Fibroblast of skin of right biceps (primary cell): ENCODE measurements around the gene C1QTNF2.
A peak's percentile ranks its signal among the peaks of the same experiment; 100 is the strongest.

Experiments
- DNase-seq: peaks from one replicate; pipeline ENCODE4 v3.0.0-alpha.2; 2013

The C1QTNF2 gene, protein sequence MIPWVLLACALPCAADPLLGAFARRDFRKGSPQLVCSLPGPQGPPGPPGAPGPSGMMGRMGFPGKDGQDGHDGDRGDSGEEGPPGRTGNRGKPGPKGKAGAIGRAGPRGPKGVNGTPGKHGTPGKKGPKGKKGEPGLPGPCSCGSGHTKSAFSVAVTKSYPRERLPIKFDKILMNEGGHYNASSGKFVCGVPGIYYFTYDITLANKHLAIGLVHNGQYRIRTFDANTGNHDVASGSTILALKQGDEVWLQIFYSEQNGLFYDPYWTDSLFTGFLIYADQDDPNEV

DNA sequence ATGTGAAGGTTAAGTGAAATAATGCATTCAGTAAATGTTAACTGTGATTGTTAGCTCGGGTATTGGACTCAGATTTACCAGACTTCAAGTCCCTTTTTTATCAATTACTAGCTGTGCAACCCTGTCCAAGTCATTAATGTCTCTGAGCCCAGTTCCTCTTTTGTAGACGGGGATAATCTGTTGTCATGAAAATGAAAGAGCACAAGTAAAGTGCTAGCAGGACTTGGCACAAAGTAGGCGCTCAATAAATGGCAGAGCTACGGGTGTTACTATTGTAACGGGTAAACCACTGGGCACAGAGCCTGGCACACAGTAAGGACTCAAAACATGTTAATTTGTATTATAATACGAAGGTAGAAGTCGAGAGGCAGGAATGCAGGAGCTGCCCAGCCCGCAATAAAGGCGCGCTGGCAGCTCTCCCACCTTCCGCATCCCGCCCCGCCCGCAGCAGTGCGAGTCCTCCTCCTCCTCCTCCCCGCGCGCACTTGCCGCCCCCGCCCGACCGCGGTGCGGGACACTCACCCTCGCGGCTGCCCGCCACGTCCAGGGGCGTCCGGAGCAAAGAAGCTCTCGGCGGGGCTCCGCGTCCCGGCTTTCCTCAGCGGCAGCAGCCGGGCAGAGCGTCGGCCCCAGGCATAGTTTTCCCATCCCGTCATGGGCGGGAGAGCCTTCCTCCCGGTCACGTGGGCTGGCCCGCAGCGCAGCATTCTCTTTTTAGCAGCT, at the start of gene C1QTNF2:
TSS of gene C1QTNF2 (minus strand) at position 637 of the 723 bp plus-strand sequence. CDS start 15,615 bp downstream, outside the sequence.
- DNase-seq: peak; percentile 75

DNA sequence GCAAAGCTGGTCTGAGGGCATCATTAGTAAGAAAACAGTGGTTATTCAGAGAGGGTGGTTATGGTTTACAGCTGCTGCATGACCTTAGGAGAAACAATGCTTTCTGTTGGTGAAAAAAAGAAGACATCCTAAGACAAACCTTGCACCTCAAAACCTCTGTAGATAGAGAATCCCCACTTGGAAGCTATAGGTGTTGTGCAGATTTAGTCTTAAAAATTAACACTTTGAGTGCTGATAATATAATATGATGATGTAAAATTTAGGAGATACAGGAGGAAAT, 49.8 kb upstream of the C1QTNF2 start:
- no peak for DNase-seq

GRCh38 chr5:160419458-160420330, 49.3 kb upstream of the C1QTNF2 start:
- no peak for DNase-seq

DNA sequence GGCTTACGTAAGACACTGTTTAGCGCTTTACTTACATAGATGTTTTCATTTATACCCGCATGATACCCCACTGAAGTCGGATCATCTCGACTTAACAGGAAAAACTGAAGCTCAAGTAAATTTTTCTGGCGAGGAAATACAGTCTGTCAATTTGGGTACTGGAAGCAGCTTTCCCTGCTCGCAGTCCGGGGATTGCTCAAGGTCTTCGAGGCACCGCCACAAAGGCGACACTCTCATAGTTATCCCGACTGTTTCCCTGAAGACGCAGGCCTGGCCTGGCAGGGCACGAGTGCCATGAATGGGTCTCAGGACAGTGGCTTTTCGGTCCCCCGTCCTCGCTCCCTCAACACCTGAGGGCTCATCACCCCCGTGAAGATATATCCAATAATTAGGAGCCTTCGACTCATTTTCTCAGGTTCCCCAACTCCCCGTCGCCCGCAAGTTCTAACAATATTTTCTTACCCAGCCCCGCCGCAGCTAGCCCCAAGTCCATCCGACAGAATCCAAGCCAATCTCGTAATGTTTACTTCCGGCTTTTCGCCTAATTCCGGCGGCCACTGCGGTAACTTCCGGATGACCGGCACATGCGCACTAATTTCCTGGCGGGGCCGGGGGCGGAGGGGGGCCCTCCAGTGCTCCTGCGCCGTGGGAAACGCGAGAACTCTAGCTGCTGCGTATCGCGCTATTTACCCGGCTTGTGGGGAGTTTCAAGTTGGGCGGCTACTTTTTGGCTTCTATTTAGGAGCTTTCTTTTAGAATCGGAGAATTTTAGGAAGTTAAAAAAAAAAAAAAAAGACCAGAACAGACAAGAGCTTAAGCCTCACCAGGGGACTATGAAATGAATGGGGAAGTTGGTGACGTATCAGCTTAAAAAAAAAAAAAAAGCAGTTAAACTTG, 48.4 kb upstream of the C1QTNF2 start, which contains the start of gene SLU7:
TSS of gene SLU7 (minus strand) at position 521 of the 897 bp plus-strand sequence. CDS start 3,787 bp downstream, outside the sequence.
- peak; percentile 96 for DNase-seq

DNA sequence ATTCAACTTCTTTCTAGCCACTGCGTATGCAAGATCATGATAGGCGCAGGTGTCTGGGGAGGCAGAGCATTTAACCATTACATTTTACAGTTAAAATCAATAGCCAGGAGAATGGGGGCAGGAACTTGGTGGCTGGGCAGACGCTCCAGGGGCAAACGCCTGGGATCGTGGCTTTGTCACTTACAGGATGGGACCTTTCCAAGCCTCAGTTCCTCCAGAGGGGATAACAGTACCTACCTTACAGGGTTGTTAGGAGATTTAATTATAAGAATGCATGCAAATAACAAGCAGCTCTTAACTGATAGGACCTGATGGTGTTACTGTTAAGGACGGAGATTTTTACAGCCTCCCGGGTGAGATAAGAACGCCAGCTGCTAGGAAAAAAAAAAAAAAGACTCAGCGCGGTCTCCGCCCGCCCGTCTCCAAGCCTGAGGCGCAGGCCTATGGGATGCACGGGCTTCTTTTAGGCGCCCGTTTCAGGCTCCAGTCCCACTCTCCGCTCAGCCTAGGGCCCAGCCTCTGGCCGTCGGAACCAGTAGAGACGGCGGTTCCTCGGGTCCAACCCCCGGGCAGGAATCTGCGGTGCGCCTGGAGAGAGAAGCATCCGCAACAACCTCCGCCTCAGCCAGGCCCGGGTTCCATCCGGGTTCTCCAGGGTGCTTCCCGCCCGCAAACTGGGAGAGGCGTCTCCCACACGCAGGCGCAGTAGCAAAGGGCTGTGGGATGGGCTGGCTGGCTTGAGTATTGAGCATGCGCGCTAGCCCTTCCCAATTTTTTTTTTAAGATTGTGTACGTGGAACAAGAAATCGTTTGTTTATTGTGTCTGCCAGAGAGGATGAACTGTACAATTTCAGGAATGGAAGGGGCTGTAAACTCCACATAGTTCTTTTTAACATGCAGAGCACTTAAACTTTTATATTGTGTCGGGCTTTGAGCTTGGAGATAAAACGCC, 29.3 kb upstream of the C1QTNF2 start, which contains the start of gene FAM200C:
TSS of gene FAM200C (minus strand) at position 653 of the 952 bp plus-strand sequence. CDS start 4,564 bp downstream, outside the sequence.
- peak; percentile 96 for DNase-seq

- peak; percentile 29 for DNase-seq
Measured at GRCh38 chr5:160398806-160399205, 28.4 kb upstream of the C1QTNF2 start.

GRCh38 chr5:160397492-160397891, 27.1 kb upstream of the C1QTNF2 start:
- DNase-seq: no peak

DNA sequence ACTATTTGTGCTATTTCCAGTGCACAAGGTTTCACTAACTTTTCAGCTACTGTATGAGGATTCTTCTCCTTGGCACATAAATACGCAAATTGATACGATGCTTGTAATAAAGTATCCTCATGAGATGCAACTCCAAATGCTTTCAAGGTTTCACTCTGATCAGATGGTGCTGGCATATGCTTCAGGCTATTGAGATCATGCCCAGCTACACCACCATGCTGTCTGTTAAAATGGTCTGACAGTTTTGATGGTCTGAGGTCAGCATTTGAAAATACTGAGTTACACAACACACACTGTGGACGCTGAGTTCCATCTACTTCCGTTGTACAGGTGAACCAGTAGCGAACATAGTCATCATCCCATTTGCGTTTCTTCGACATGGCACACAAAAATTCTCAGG, 24.7 kb upstream of the C1QTNF2 start:
- no peak for DNase-seq

DNA sequence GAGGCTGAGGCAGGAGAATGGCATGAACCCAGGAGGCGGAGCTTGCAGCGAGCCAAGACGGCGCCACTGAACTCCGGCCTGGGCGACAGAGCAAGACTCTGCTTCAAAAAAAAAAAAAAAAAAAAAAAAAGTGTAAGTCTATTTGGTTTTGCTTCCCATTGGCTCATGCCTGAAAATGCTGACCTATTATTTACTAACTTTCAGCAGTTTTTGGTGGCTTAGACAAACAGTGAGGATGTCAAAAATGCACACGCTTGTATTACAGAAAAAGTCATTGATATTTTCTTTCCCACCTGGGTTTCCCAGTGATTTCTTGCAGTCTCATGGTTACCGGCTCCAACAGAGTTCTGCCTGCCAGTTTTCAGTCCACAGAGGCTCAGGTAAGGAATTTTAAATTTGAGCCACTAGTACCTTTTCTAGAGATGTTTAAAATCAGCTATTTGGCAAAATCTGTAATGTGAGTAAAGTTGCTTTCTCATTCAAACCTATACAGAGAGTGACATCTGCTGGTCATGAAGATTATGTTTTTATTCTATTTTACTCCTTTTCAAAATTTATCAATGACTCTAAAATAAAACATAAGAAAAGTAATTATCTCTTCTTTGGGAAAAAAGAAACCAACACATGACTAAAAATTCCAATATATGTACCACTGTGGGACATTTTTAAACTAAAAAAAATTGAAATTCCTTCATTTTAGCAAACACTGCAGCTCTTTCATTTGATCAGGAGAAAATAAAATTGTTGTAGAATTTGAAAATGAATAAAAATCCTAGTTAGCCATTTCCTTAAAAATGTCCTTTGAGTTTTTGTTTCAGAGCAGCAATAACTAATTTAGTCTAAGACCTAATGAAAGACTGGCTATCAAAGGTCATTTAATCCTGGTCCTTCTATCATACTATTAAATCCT, 20.6 kb upstream of the C1QTNF2 start:
- DNase-seq: peak; percentile 31

- DNase-seq: no peak
Measured at GRCh38 chr5:160387445-160387844, 17.0 kb upstream of the C1QTNF2 start.

GRCh38 chr5:160385496-160385895, 15.1 kb upstream of the C1QTNF2 start:
- no peak for DNase-seq

GRCh38 chr5:160384681-160385080, 14.3 kb upstream of the C1QTNF2 start:
- no peak for DNase-seq

GRCh38 chr5:160382346-160382745, 11.9 kb upstream of the C1QTNF2 start:
- DNase-seq: no peak

- no peak for DNase-seq
Measured at GRCh38 chr5:160380041-160380440, 9.6 kb upstream of the C1QTNF2 start.

DNA sequence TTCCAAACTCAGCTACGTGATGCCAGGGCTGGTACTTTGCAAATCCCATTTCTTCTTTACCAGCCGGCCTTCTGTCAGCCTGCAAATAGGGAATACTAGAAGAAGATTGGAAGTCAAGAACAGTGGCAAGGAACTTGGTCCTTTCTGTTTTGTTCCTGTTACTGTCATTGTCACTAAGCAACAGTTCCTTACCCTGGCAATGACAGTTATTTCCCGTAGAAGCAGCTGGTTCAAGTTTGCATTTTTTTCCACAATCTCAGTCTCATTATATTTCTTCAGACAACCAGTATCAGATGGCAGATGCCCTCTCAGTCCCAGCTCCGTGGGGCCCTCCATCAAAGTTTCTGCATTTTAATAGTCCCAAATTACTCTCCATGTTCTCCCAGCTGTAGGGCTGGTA, 9.1 kb upstream of the C1QTNF2 start:
- no peak for DNase-seq

- no peak for DNase-seq
Measured at GRCh38 chr5:160378330-160378729, 7.9 kb upstream of the C1QTNF2 start.

DNA sequence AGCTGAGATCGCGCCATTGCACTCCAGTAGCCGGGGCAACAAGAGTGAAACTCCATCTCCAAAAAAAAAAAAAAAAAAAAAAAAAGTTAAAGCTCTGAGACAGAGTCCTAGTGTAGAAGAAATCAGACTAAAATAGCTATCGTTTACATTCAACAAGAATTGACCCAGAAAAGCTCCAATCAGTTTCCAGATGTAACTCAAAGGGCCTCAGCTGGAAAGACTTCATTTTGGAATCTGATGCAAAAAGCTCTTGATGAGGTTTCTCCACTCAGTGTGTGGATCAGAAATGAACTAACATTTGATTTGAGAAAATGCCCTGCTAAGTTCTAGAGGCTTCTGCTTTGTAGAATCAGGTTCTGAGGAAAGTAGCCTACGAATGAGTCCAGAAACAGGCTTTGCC, 7.2 kb upstream of the C1QTNF2 start:
- no peak for DNase-seq

- no peak for DNase-seq
Measured at GRCh38 chr5:160376416-160376815, 6.0 kb upstream of the C1QTNF2 start.

DNA sequence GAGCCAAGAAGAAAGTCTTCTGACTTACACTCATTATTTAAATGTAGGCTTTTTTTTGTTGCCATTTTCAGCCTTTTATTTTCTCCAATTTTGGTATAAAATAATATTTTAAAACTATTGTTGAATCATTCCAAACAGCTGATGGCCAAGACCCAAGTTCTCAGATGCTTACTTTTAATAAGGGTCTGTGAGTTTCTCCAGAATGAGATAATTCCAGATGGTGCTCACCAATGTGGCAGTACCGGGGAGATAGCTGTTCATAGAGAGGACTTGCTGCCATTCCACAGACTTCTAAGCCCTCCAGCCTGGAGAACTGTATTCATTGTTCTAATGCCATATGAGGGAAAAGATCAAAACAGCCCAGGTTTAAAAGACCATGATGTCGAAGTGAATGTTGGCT, 5.3 kb upstream of the C1QTNF2 start:
- DNase-seq: no peak

DNA sequence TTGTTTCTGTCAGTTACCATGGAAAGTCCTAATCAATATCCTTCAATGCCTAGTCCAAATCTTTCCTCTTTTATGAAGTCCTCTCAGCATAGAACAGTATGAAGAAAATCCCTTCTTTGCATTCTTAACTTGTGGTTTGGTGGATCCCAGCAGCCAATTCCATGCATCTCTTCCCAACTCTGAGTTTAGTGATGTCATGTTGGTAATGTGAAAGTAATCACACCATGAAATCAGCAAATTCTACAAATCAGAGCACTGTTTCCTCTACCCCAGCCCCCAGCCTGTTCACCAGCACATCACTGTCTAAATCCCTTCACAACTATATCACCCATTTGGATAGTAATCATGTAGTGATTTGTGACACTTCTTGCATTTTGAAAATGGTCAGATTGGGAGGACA, 4.7 kb upstream of the C1QTNF2 start:
- DNase-seq: peak; percentile 48
